Measurements from ENCODE around the gene MAP2K5.

GRCh38 chr15:67770358-67770628, 227.8 kb downstream of the MAP2K5 start:
- TF ChIP-seq REST (IDR thresholded peaks at IDR 0.05; ENCODE audit: low read depth): no peak
- no peak for TF ChIP-seq EGR1 (IDR thresholded peaks at IDR 0.05)
- TF ChIP-seq EP300 (IDR thresholded peaks at IDR 0.05; ENCODE audit: borderline replicate concordance): no peak
- TF ChIP-seq YY1 (IDR thresholded peaks at IDR 0.05; ENCODE audit: low read depth): no peak
- no peak for TF ChIP-seq CREB1 (IDR thresholded peaks at IDR 0.05; ENCODE audit: low read depth)
- no peak for TF ChIP-seq MAX (IDR thresholded peaks at IDR 0.05)
- no peak for TF ChIP-seq NFIC (IDR thresholded peaks at IDR 0.05)
- TF ChIP-seq RAD21 (IDR thresholded peaks at IDR 0.05; ENCODE audit: low read depth): no peak
- TF ChIP-seq TAF1 (IDR thresholded peaks at IDR 0.05; ENCODE audit: low read depth): no peak
